ENCODE data around the gene C2CD5. TPM values are rescaled to one million over a fixed set of nuclear protein-coding genes. Genes with fewer than 3 reads are reported as not detected.

The C2CD5 gene
- total RNA-seq, 1 donor from 2014 or later: 34.7 TPM

- DNase-seq (ENCODE audit: low spot score in 2 of 2): no peak
- no peak overlapping the region for H3K4me3 ChIP-seq
- TF ChIP-seq CTCF (IDR thresholded peaks at IDR 0.05): no peak
- intact Hi-C loops (cut with DNase I): no loop called here
- H3K27me3 ChIP-seq: no peaks in the 10 kb centered on the region
- H3K4me1 ChIP-seq: peaks cover 0 to 31% of the 10 kb centered on the region in 2 donors
- H3K27ac ChIP-seq: no peak overlapping the region
- no peaks in the 10 kb centered on the region for H3K9me3 ChIP-seq
- H3K36me3 ChIP-seq: peaks cover 0 to 7% of the 10 kb centered on the region in 2 donors
Observed at GRCh38 chr12:22541496-22542155, 2.7 kb downstream of the C2CD5 start.

GRCh38 chr12:22539055-22539454 lies 5.3 kb downstream of the C2CD5 start:
- Histone ChIP-seq H3K27me3 (no peaks in the 10 kb centered on the region), H3K4me3 (no peak overlapping the region), H3K4me1 (peaks cover 0 to 31% of the 10 kb centered on the region in 2 donors), H3K36me3 (peaks cover 0 to 7% of the 10 kb centered on the region in 2 donors), H3K9me3 (no peaks in the 10 kb centered on the region), H3K27ac (no peak overlapping the region)
- DNase-seq (ENCODE audit: low spot score in 2 of 2): no peak
- intact Hi-C loops (cut with DNase I): no loop called here
- TF ChIP-seq CTCF (IDR thresholded peaks at IDR 0.05): no peak

GRCh38 chr12:22538311-22538710 lies 6.0 kb downstream of the C2CD5 start:
- Histone ChIP-seq H3K36me3 (peaks cover 0 to 15% of the 10 kb centered on the region in 2 donors), H3K27me3 (no peaks in the 10 kb centered on the region), H3K9me3 (no peaks in the 10 kb centered on the region), H3K4me3 (no peak overlapping the region), H3K27ac (no peak overlapping the region), H3K4me1 (peaks cover 0 to 31% of the 10 kb centered on the region in 2 donors)
- no peak for TF ChIP-seq CTCF (IDR thresholded peaks at IDR 0.05)
- intact Hi-C loops (cut with DNase I): no loop called here
- DNase-seq (ENCODE audit: low spot score in 2 of 2): no peak

GRCh38 chr12:22536971-22537544 lies 7.3 kb downstream of the C2CD5 start:
- Histone ChIP-seq H3K9me3 (no peaks in the 10 kb centered on the region), H3K36me3 (peaks cover 8 to 27% of the 10 kb centered on the region in 2 donors), H3K27ac (no peak overlapping the region), H3K27me3 (no peaks in the 10 kb centered on the region), H3K4me3 (no peak overlapping the region), H3K4me1 (peaks cover 0 to 20% of the 10 kb centered on the region in 2 donors)
- no peak for TF ChIP-seq CTCF (IDR thresholded peaks at IDR 0.05)
- no peak for DNase-seq (ENCODE audit: low spot score in 2 of 2)
- intact Hi-C loops (cut with DNase I): no loop called here

GRCh38 chr12:22536346-22536945 lies 7.9 kb downstream of the C2CD5 start:
- peaks cover 0 to 15% of the 10 kb centered on the region in 2 donors for H3K4me1 ChIP-seq
- no peak for DNase-seq (ENCODE audit: low spot score in 2 of 2)
- intact Hi-C loops (cut with DNase I): no loop called here
- no peak for TF ChIP-seq CTCF (IDR thresholded peaks at IDR 0.05)
- peaks cover 14 to 34% of the 10 kb centered on the region in 2 donors for H3K36me3 ChIP-seq
- H3K4me3 ChIP-seq: no peak overlapping the region
- H3K27ac ChIP-seq: no peak overlapping the region
- no peaks in the 10 kb centered on the region for H3K9me3 ChIP-seq
- no peaks in the 10 kb centered on the region for H3K27me3 ChIP-seq

All from ascending aorta (tissue), 2 donors.